ENCODE results near the gene KLHDC10.
"Not testable (repeated sequence)": the region's sequence is repeated elsewhere in the genome, so short reads cannot be mapped to it uniquely, and the experiment has no call there.

DNA sequence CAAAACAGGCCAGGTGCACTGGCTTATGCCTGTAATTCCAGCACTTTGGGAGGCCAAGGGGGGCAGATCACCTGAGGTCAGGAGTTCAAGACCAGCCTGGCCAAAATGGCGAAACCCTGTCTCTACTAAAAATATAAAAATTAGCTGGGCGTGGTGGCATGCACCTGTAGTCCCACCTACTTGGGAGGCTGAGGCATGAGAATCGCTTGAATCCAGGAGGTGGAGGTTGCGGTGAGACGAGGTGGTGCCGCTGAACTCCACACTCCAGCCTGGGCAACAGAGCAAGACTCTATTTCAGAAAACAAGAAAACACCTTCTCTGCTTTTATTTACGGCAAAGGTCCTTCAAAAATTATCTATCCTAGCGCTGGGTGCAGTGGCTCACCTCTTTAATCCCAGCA lies 15.1 kb upstream of the KLHDC10 start:
- TF ChIP-seq, protein P1, sequence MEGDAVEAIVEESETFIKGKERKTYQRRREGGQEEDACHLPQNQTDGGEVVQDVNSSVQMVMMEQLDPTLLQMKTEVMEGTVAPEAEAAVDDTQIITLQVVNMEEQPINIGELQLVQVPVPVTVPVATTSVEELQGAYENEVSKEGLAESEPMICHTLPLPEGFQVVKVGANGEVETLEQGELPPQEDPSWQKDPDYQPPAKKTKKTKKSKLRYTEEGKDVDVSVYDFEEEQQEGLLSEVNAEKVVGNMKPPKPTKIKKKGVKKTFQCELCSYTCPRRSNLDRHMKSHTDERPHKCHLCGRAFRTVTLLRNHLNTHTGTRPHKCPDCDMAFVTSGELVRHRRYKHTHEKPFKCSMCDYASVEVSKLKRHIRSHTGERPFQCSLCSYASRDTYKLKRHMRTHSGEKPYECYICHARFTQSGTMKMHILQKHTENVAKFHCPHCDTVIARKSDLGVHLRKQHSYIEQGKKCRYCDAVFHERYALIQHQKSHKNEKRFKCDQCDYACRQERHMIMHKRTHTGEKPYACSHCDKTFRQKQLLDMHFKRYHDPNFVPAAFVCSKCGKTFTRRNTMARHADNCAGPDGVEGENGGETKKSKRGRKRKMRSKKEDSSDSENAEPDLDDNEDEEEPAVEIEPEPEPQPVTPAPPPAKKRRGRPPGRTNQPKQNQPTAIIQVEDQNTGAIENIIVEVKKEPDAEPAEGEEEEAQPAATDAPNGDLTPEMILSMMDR (IDR thresholded peaks at IDR 0.05) = not testable (repeated sequence)
- not testable (repeated sequence) for TF ChIP-seq POLR2A (IDR thresholded peaks at IDR 0.05); POLR2AphosphoS5 (IDR thresholded peaks at IDR 0.05; ENCODE audit: insufficient read depth in 1 of 2, low read depth in 1 of 2)

All from vagina (tissue), 2 donors.